Measurements from ENCODE around the gene KDM2B.

DNA sequence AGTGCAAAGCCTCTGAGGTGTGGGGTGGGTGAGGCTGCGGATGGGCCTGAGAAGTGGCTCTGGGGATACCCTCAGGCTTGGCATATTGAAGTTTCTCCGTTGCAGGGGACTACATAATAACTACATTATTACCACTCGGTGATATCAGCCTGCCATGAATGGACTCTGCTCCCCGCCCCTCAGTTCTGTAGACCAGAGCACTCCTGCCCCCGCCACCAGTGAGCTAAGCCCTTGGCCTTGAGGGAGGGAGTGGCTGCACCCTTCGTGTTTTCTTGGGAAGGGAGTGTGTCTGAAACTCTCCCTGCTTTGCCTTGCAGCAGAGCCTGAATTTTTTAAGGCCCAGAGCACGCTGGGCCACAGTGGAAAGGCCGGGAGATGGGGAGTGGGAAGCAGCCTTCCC, 47.2 kb upstream of the KDM2B start:
- TF ChIP-seq CTCF (IDR thresholded peaks at IDR 0.05) (no peak), ZFX (IDR thresholded peaks at IDR 0.05; ENCODE audit: borderline replicate concordance) (no peak)

All from 22Rv1 (cell line).